C4-2B (cell line): ENCODE measurements around the gene C7orf57.

Experiments
- H3K27ac ChIP-seq: fragments of 450-650 bp; 2 replicates; pipeline ENCODE4 v1.5.1; 2017
- CTCF ChIP-seq: fragments of 450-650 bp; conservative IDR thresholded peaks from 2 replicates; pipeline ENCODE4 v1.5.1; 2017; ENCODE audit warnings: mild to moderate bottlenecking
- ZFX ChIP-seq: fragments of 450-650 bp; IDR thresholded peaks from 2 replicates; pipeline ENCODE4 v1.6.1; 2017

Gene C7orf57

GRCh38 chr7:48035967-48036478, 680 bp downstream of the C7orf57 start:
- no peak for TF ChIP-seq ZFX
- TF ChIP-seq CTCF, result no peak
- H3K27ac ChIP-seq, result no peak overlapping the region

GRCh38 chr7:48038815-48039506, 3.6 kb downstream of the C7orf57 start:
- TF ChIP-seq CTCF, result no peak
- TF ChIP-seq ZFX, result no peak
- H3K27ac ChIP-seq, result no peak overlapping the region

- H3K27ac ChIP-seq, result no peak overlapping the region
These were observed 5.8 kb downstream of the C7orf57 start for GRCh38 chr7:48040944-48041652.

GRCh38 chr7:48041653-48041970, 6.3 kb downstream of the C7orf57 start:
- TF ChIP-seq CTCF (no peak), ZFX (no peak)
- no peak overlapping the region for H3K27ac ChIP-seq

More at GRCh38 chr7:48040944-48041652, 5.8 kb downstream of the C7orf57 start:
- TF ChIP-seq ZFX (no peak), CTCF (no peak)

- no peak overlapping the region for H3K27ac ChIP-seq
- no peak for TF ChIP-seq CTCF
- no peak for TF ChIP-seq ZFX
These were observed 6.9 kb downstream of the C7orf57 start for GRCh38 chr7:48042216-48042615.

- TF ChIP-seq CTCF (no peak), ZFX (no peak)
- H3K27ac ChIP-seq, result no peak overlapping the region
These were observed 7.3 kb downstream of the C7orf57 start for GRCh38 chr7:48042636-48043035.

GRCh38 chr7:48045195-48045765, 9.9 kb downstream of the C7orf57 start:
- no peak for TF ChIP-seq CTCF
- no peak for TF ChIP-seq ZFX
- no peak overlapping the region for H3K27ac ChIP-seq
